ENCODE results near the gene OTC. TPM values are rescaled to one million over a fixed set of nuclear protein-coding genes. Genes with fewer than 3 reads are reported as not detected.

OTC gene
- total RNA-seq, 1 donor from 2014 or later, result not detected

DNA sequence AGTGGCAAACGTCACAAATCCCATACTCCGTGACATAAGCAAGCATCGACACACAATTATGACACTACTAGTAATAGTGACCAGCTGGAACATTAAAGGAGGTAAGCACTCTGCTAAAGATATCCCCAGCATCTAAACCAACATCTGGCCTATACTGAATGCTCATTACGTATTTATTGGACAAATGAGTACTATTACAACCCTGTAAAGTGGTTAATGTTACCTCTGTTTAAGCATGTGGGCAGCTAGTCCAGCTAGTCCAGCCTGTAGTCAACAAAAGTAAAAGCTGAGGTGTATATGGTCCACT lies 24.7 kb upstream of the OTC start:
- no peak overlapping the region for H3K4me2 ChIP-seq
- H3K4me3 ChIP-seq, result no peak overlapping the region
- H3K9me3 Mint-ChIP-seq, result peaks cover 4% of the 10 kb centered on the region
- H3K36me3 Mint-ChIP-seq, result no peaks in the 10 kb centered on the region
- H3K27ac Mint-ChIP-seq, result no peak overlapping the region
- H3K27ac ChIP-seq, result no peak overlapping the region
- no peaks in the 10 kb centered on the region for H4K20me1 ChIP-seq (ENCODE audit: low read depth)
- no peak overlapping the region for H3K9ac ChIP-seq
- no peak for TF ChIP-seq EZH2phosphoT487 (IDR thresholded peaks at IDR 0.05)
- no peak for TF ChIP-seq EZH2 (IDR thresholded peaks at IDR 0.05)
- TF ChIP-seq, protein P1, sequence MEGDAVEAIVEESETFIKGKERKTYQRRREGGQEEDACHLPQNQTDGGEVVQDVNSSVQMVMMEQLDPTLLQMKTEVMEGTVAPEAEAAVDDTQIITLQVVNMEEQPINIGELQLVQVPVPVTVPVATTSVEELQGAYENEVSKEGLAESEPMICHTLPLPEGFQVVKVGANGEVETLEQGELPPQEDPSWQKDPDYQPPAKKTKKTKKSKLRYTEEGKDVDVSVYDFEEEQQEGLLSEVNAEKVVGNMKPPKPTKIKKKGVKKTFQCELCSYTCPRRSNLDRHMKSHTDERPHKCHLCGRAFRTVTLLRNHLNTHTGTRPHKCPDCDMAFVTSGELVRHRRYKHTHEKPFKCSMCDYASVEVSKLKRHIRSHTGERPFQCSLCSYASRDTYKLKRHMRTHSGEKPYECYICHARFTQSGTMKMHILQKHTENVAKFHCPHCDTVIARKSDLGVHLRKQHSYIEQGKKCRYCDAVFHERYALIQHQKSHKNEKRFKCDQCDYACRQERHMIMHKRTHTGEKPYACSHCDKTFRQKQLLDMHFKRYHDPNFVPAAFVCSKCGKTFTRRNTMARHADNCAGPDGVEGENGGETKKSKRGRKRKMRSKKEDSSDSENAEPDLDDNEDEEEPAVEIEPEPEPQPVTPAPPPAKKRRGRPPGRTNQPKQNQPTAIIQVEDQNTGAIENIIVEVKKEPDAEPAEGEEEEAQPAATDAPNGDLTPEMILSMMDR (IDR thresholded peaks at IDR 0.05), result no peak
- peak overlapping the region; percentile 88 for H3K4me3 Mint-ChIP-seq
- H3K36me3 ChIP-seq, result no peaks in the 10 kb centered on the region
- H3K9me3 ChIP-seq (ENCODE audit: low read depth), result no peaks in the 10 kb centered on the region
- no peak overlapping the region for H2AFZ ChIP-seq (replicated peaks)
- H3K79me2 ChIP-seq (ENCODE audit: low read depth), result no peaks in the 10 kb centered on the region
- no peaks in the 10 kb centered on the region for H3K4me1 ChIP-seq
- no peaks in the 10 kb centered on the region for H3K27me3 ChIP-seq
- H3F3A ChIP-seq (ENCODE audit: low read depth), result no peaks in the 10 kb centered on the region
- H3K27me3 Mint-ChIP-seq (ENCODE audit: insufficient read depth, low read depth), result no peaks in the 10 kb centered on the region
- peaks cover 6% of the 10 kb centered on the region for H3K4me1 Mint-ChIP-seq
- no peak for DNase-seq (ENCODE audit: low spot score)

DNA sequence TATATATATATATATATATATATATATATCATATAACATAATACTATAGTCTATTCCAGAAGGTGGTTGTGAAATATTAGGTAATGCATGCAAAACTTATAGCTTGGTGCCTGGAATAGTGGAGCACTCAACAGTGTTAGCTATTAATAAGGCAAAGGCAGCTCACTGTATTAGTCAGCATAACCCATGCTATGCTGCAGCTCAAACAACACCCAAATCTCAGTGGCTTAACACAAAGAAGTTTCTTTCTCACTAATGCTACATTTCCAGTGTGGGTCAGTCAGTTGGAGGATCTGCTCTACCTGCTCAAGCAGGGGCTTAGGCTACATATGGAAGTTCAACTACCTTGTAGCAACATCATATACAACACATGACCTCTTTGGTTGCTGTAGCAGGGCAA lies 19.9 kb upstream of the OTC start:
- Histone ChIP-seq H2AFZ (replicated peaks) (no peak overlapping the region), H4K20me1 (ENCODE audit: low read depth) (no peaks in the 10 kb centered on the region), H3K4me3 (no peak overlapping the region), H3K79me2 (ENCODE audit: low read depth) (no peaks in the 10 kb centered on the region), H3K4me2 (no peak overlapping the region), H3K4me1 (no peaks in the 10 kb centered on the region), H3F3A (ENCODE audit: low read depth) (no peaks in the 10 kb centered on the region), H3K9me3 (ENCODE audit: low read depth) (no peaks in the 10 kb centered on the region), H3K27me3 (no peaks in the 10 kb centered on the region), H3K9ac (no peak overlapping the region), H3K36me3 (no peaks in the 10 kb centered on the region), H3K27ac (no peak overlapping the region)
- Mint-ChIP-seq H3K4me1 (no peaks in the 10 kb centered on the region), H3K27ac (no peak overlapping the region), H3K27me3 (ENCODE audit: insufficient read depth, low read depth) (no peaks in the 10 kb centered on the region), H3K36me3 (no peaks in the 10 kb centered on the region), H3K9me3 (no peaks in the 10 kb centered on the region), H3K4me3 (no peak overlapping the region)
- DNase-seq (ENCODE audit: low spot score), result no peak
- TF ChIP-seq, protein P1 (IDR thresholded peaks at IDR 0.05), result no peak
- no peak for TF ChIP-seq EZH2phosphoT487 (IDR thresholded peaks at IDR 0.05)
- no peak for TF ChIP-seq EZH2 (IDR thresholded peaks at IDR 0.05)

GRCh38 chrX:38335382-38335781 lies 17.0 kb upstream of the OTC start:
- Histone ChIP-seq H3K79me2 (ENCODE audit: low read depth) (no peaks in the 10 kb centered on the region), H3K9ac (no peak overlapping the region), H3K9me3 (ENCODE audit: low read depth) (no peaks in the 10 kb centered on the region), H2AFZ (replicated peaks) (no peak overlapping the region), H3K4me2 (no peak overlapping the region), H3K36me3 (no peaks in the 10 kb centered on the region), H3K27me3 (no peaks in the 10 kb centered on the region), H3K4me3 (no peak overlapping the region), H3K27ac (no peak overlapping the region), H3K4me1 (no peaks in the 10 kb centered on the region), H4K20me1 (ENCODE audit: low read depth) (no peaks in the 10 kb centered on the region), H3F3A (ENCODE audit: low read depth) (no peaks in the 10 kb centered on the region)
- Mint-ChIP-seq H3K4me3 (no peak overlapping the region), H3K36me3 (no peaks in the 10 kb centered on the region), H3K4me1 (no peaks in the 10 kb centered on the region), H3K27me3 (ENCODE audit: insufficient read depth, low read depth) (no peaks in the 10 kb centered on the region), H3K27ac (no peak overlapping the region), H3K9me3 (no peaks in the 10 kb centered on the region)
- TF ChIP-seq, protein P1 (IDR thresholded peaks at IDR 0.05), result no peak
- TF ChIP-seq EZH2phosphoT487 (IDR thresholded peaks at IDR 0.05) (no peak), EZH2 (IDR thresholded peaks at IDR 0.05) (no peak)
- DNase-seq (ENCODE audit: low spot score), result no peak
